Astrocyte (in vitro differentiated cells and primary cell): Measurements from ENCODE around the gene GALNT17. TPM values are rescaled to one million over a fixed set of nuclear protein-coding genes. Genes with fewer than 3 reads are reported as not detected.

Experiments
- DNase-seq: peaks from one replicate; pipeline ENCODE4 v3.0.0-alpha.2; 2010; ENCODE audit warnings: low read depth
- FAIRE-seq: peaks from 2 replicates; lab custom pipeline; 2011; peaks lifted over from hg19 to GRCh38; lab: Jason Lieb, UNC
- H2AFZ ChIP-seq: 2 replicates; pipeline ENCODE4 v1.6.0; 2012; ENCODE audit warnings: low read depth, low read length, inconsistent platforms
- H3K27ac ChIP-seq: 2 replicates; pipeline ENCODE4 v1.5.1; 2011; ENCODE audit warnings: low read depth, low read length, inconsistent platforms
- H3K27me3 ChIP-seq: 2 replicates; pipeline ENCODE4 v1.6.0; 2011; ENCODE audit warnings: low read length, inconsistent platforms; ENCODE audit not compliant: insufficient read depth
- H3K36me3 ChIP-seq: 2 replicates; pipeline ENCODE4 v1.5.1; 2011; ENCODE audit warnings: low read length, inconsistent platforms; ENCODE audit not compliant: insufficient read depth
- H3K4me1 ChIP-seq: 2 replicates; pipeline ENCODE4 v1.5.1; 2011; ENCODE audit warnings: low read length, inconsistent platforms; ENCODE audit not compliant: insufficient read depth
- H3K4me2 ChIP-seq: 2 replicates; pipeline ENCODE4 v1.6.0; 2012; ENCODE audit warnings: low read length, inconsistent platforms
- H3K4me3 ChIP-seq: 2 replicates; pipeline ENCODE4 v1.5.1; 2011; ENCODE audit warnings: low read depth, mild to moderate bottlenecking, low read length, inconsistent platforms; ENCODE audit not compliant: insufficient read depth
- H3K79me2 ChIP-seq: 2 replicates; pipeline ENCODE4 v1.6.0; 2012; ENCODE audit warnings: mild to moderate bottlenecking, low read length, inconsistent platforms; ENCODE audit not compliant: insufficient read depth
- H3K9ac ChIP-seq: 2 replicates; pipeline ENCODE4 v1.6.0; 2012; ENCODE audit warnings: mild to moderate bottlenecking, low read length, inconsistent platforms
- H3K9me3 ChIP-seq: 2 replicates; pipeline ENCODE4 v1.5.1; 2012; ENCODE audit warnings: low read depth, mild to moderate bottlenecking, low read length, inconsistent platforms; ENCODE audit not compliant: insufficient read depth
- H4K20me1 ChIP-seq: 2 replicates; pipeline ENCODE4 v1.6.0; 2012; ENCODE audit warnings: low read length, inconsistent platforms; ENCODE audit not compliant: insufficient read depth
- H3K27ac Mint-ChIP-seq: one replicate; pipeline ENCODE4 v1.8.0; 2021; ENCODE audit warnings: mild to moderate bottlenecking, mixed read lengths; ENCODE audit not compliant: unreplicated experiment
- H3K27me3 Mint-ChIP-seq: one replicate; pipeline ENCODE4 v1.8.0; 2021; ENCODE audit warnings: low read depth, mixed read lengths; ENCODE audit not compliant: unreplicated experiment
- H3K36me3 Mint-ChIP-seq: one replicate; pipeline ENCODE4 v1.8.0; 2021; ENCODE audit warnings: low read depth, mixed read lengths; ENCODE audit not compliant: unreplicated experiment
- H3K4me1 Mint-ChIP-seq: one replicate; pipeline ENCODE4 v1.8.0; 2021; ENCODE audit warnings: low read depth, mixed read lengths; ENCODE audit not compliant: unreplicated experiment
- H3K4me3 Mint-ChIP-seq: one replicate; pipeline ENCODE4 v1.8.0; 2021; ENCODE audit warnings: mild to moderate bottlenecking, moderate library complexity, mixed read lengths; ENCODE audit not compliant: unreplicated experiment
- H3K9me3 Mint-ChIP-seq: one replicate; pipeline ENCODE4 v1.8.0; 2021; ENCODE audit warnings: mild to moderate bottlenecking, mixed read lengths; ENCODE audit not compliant: unreplicated experiment
- EZH2 ChIP-seq: IDR thresholded peaks from 2 replicates; pipeline ENCODE4 v1.6.1; 2012; ENCODE audit warnings: mild to moderate bottlenecking, low read length, inconsistent platforms; ENCODE audit not compliant: insufficient read depth
- total RNA-seq: library from RNA; stranded (reverse); gene quantifications from 2 replicates; pipeline ENCODE4 v1.2.1, GENCODE V29; 2021
- TF ChIP-seq, protein P1 (sequence below): IDR thresholded peaks from 2 replicates; pipeline ENCODE4 v1.5.1; 2011; ENCODE audit warnings: low read depth, mild to moderate bottlenecking, inconsistent platforms, low read length, moderate library complexity; ENCODE audit not compliant: insufficient read depth

Gene GALNT17
- total RNA-seq, 1 donor from 2014 or later = 7.8 TPM

DNA sequence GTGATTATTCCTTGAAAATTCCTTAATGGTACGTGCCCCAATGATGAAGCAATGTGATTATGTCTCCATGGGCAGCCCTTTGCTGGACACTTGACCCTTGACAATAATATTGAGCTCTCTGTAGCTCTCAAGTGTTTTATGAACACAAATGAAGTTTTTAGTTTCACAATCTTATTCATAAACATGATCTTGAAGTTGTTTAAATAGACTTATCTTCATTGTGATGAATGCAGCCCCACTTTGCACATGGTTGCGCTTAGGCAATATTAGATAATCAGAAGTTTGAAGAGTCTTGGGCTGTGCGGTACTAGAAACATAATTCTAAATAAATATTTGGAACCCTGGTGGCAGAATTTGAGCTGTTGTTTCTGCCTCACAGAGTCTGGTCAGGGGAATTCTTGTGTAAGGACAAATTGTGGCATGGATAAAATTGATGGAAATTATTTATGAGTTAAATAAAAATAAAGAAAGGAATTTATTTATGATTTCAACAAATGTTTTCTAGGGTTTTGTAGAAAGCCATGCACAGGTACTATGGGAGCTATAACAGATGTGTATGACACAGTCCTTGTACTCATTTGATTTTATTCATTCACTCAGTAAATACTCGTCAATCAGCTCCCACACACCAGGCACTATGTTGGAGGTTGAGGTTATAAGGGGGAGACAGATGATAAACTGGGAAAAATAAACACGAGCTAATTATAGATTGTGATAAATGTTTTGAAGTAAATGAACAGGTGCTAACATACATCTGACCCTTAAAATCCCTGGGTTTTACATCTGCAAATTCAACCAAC is 217.9 kb downstream of the GALNT17 start:
- Histone ChIP-seq H2AFZ (no peak overlapping the region), H3K79me2 (no peaks in the 10 kb centered on the region), H4K20me1 (no peaks in the 10 kb centered on the region), H3K4me3 (no peak overlapping the region), H3K27me3 (no peaks in the 10 kb centered on the region), H3K36me3 (no peaks in the 10 kb centered on the region), H3K4me2 (no peak overlapping the region), H3K4me1 (no peaks in the 10 kb centered on the region), H3K9me3 (no peaks in the 10 kb centered on the region), H3K27ac (no peak overlapping the region), H3K9ac (no peak overlapping the region)
- H3K9me3 Mint-ChIP-seq = peaks cover 10% of the 10 kb centered on the region
- FAIRE-seq (no peak), DNase-seq (no peak)
- no peaks in the 10 kb centered on the region for H3K4me1 Mint-ChIP-seq
- no peak overlapping the region for H3K27ac Mint-ChIP-seq
- TF ChIP-seq EZH2 = no peak
- TF ChIP-seq, protein P1, sequence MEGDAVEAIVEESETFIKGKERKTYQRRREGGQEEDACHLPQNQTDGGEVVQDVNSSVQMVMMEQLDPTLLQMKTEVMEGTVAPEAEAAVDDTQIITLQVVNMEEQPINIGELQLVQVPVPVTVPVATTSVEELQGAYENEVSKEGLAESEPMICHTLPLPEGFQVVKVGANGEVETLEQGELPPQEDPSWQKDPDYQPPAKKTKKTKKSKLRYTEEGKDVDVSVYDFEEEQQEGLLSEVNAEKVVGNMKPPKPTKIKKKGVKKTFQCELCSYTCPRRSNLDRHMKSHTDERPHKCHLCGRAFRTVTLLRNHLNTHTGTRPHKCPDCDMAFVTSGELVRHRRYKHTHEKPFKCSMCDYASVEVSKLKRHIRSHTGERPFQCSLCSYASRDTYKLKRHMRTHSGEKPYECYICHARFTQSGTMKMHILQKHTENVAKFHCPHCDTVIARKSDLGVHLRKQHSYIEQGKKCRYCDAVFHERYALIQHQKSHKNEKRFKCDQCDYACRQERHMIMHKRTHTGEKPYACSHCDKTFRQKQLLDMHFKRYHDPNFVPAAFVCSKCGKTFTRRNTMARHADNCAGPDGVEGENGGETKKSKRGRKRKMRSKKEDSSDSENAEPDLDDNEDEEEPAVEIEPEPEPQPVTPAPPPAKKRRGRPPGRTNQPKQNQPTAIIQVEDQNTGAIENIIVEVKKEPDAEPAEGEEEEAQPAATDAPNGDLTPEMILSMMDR = no peak
- H3K27me3 Mint-ChIP-seq = peaks cover 2% of the 10 kb centered on the region
- H3K4me3 Mint-ChIP-seq = no peak overlapping the region
- H3K36me3 Mint-ChIP-seq = no peaks in the 10 kb centered on the region

DNA sequence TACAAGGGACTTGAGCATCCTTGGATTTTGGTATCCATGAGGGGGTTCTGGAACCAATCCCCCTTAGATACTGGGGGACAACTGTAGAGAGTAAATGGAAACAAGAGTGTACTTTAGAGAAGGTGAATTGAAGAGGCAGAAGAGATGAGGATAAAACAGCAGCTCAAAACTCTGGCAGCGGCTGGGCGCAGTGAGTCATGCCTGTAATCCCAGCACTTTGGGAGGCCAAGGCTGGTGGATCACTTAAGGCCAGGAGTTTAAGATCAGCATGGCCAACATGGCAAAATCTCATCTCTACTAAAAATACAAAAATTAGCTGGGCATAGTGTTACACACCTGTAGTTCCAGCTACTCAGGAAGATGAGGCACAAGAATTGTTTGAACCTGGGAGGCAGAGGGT is 218.7 kb downstream of the GALNT17 start:
- no peaks in the 10 kb centered on the region for H3K9me3 ChIP-seq
- no peak for FAIRE-seq
- H3K36me3 Mint-ChIP-seq = no peaks in the 10 kb centered on the region
- H3K27ac Mint-ChIP-seq = no peak overlapping the region
- H3K4me3 ChIP-seq = no peak overlapping the region
- no peaks in the 10 kb centered on the region for H3K36me3 ChIP-seq
- H3K27me3 Mint-ChIP-seq = peaks cover 2% of the 10 kb centered on the region
- no peaks in the 10 kb centered on the region for H4K20me1 ChIP-seq
- H3K4me2 ChIP-seq = no peak overlapping the region
- H3K27me3 ChIP-seq = no peaks in the 10 kb centered on the region
- no peak overlapping the region for H3K27ac ChIP-seq
- no peaks in the 10 kb centered on the region for H3K79me2 ChIP-seq
- H3K9me3 Mint-ChIP-seq = peaks cover 10% of the 10 kb centered on the region
- H3K4me1 Mint-ChIP-seq = no peaks in the 10 kb centered on the region
- H3K4me1 ChIP-seq = no peaks in the 10 kb centered on the region
- H3K9ac ChIP-seq = no peak overlapping the region
- H3K4me3 Mint-ChIP-seq = no peak overlapping the region
- DNase-seq = no peak
- no peak for TF ChIP-seq EZH2
- no peak overlapping the region for H2AFZ ChIP-seq

DNA sequence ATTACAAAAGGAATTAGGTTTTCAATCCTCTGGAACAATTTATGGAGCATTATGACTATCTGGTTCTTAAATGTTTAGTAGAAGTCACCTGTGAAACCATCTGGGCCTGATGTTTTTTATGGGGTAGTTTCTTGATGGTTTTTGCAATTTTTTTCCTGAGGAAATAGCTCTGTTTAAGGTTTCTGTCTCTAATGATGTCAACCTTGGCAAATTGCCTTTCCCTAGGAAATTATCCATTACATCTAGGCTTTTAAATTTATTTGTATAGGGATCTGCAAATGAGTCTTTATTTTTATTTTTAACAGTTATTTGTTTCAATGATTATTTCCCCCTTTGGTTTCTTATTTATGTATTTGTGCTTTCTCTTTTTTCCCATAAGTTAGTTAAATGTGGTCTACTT is 222.8 kb downstream of the GALNT17 start:
- H3K4me2 ChIP-seq = no peak overlapping the region
- Mint-ChIP-seq H3K27ac (no peak overlapping the region), H3K4me1 (no peaks in the 10 kb centered on the region), H3K27me3 (no peaks in the 10 kb centered on the region), H3K9me3 (peaks cover 29% of the 10 kb centered on the region), H3K36me3 (no peaks in the 10 kb centered on the region), H3K4me3 (no peak overlapping the region)
- H4K20me1 ChIP-seq = no peaks in the 10 kb centered on the region
- H3K79me2 ChIP-seq = no peaks in the 10 kb centered on the region
- no peak overlapping the region for H3K9ac ChIP-seq
- DNase-seq (no peak), FAIRE-seq (no peak)
- no peak overlapping the region for H3K27ac ChIP-seq
- no peak overlapping the region for H3K4me3 ChIP-seq
- no peaks in the 10 kb centered on the region for H3K9me3 ChIP-seq
- no peaks in the 10 kb centered on the region for H3K36me3 ChIP-seq
- H3K4me1 ChIP-seq = no peaks in the 10 kb centered on the region
- no peak overlapping the region for H2AFZ ChIP-seq
- H3K27me3 ChIP-seq = no peaks in the 10 kb centered on the region
- TF ChIP-seq, protein P1 = no peak
- TF ChIP-seq EZH2 = no peak
